K562 treated with DMSO at 1 percent for 12 hours (cell line): ENCODE results near the gene PTMS. TPM values are rescaled to one million over a fixed set of nuclear protein-coding genes. Genes with fewer than 3 reads are reported as not detected.

Experiments used
- total RNA-seq: library from RNA; unstranded; fragments of 300-600 nt; gene quantifications from 2 replicates; pipeline ENCODE4 v1.2.3, GENCODE V29; 2022; ENCODE audit not compliant: insufficient read depth

PTMS gene
- 336 and 424 TPM in 2 replicates for total RNA-seq

DNA sequence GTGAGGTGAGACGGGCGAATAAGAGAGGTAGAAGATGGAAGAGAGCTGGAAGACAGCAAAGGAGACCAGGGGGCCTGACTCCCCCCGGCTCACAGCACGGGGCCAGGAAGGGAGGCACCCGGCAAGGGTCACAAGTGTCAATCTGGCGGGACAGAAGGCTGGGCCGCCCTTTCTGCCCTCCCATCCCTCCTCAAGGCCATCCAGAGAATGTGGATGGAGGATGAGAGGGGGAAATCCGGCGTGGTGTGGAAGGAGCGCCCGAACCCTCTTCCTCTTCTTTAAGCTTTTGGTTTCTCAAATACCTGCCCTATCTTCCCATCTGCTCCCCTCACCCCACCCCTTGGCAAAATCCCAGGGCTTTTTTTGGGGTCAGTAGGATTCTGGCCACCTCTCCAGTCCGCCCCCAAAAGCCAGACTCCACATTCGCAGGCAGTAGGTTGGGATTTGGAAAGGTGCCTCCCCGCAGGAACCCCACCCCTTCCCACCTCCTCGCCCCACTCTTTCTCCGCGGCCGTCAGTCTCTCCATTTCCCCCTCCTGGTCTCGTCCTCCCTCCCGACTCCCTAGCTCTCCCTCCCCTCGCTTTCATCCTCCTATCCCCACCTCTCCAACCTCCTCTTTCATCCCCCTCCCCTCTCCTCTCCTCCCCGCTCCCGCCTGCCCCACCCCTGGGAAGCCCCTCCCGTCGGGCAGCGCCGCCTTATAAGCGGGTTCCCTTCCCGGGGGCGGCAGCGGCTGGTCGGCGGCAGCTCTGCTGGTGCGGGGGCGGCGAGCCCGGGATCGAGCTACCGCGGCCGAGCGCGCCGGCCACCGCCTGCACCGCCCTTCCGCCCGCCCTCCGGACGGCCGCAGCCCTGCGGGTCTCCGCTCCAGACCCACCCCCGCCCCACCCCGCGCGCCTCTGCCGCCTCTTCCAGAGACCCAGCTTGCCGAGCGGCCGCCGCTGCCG, at the start of gene PTMS:
Gene PTMS, plus strand, starts transcription at position 730 of the 948 bp plus-strand sequence. CDS start 343 bp downstream, outside the sequence.

GRCh38 chr12:6723607-6724408, 42.4 kb upstream of the PTMS start, which contains the start of gene COPS7A:
TSS of gene COPS7A (plus strand) at chr12:6724046. CDS start at chr12:6724657, 611 bp downstream.

DNA sequence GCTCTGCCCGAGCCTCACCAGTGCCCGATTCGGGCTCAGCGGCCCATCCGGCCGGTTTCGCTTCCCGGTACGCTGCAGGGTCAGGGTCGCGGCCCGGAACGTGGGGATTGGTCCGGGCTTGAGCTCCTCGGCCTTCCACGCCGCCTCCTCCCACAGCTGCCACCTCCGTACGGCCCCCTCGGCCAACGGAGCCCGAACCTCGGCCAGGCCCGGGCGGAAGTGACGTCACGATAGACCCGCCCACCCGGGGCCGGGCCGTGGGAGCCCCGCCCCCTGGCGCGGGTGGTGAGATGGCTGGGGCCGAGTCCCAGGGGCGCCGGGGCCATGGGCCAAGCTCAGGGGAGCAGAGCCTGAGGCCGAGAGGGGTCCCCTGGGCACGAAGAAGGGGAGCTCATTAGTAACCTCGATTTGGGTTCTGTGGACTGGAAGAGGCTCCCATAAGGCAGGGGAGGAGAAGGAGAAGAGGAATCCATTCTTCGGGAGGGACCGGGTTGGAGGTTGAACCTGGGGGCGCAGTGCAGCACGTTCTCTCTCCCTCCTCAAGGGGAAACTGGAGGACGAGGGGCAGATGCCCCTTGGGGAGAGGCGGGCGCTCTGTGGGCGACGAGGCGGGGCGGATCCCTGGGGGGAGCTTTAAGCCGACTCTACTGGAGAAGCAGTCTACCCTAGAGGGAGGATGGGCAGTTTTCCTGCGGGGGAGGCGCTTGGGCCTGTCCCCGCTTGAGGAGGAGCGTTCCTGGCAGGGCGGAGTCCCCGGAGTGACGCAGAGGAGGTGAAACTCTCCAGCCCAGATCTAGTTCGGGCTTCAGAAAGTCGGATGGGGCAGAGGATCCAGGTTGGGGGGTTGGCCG, 13.0 kb upstream of the PTMS start, which contains the start of gene MLF2:
Gene MLF2, minus strand, starts transcription at position 221 of the 851 bp plus-strand sequence. CDS start 807 bp downstream, outside the sequence.

DNA sequence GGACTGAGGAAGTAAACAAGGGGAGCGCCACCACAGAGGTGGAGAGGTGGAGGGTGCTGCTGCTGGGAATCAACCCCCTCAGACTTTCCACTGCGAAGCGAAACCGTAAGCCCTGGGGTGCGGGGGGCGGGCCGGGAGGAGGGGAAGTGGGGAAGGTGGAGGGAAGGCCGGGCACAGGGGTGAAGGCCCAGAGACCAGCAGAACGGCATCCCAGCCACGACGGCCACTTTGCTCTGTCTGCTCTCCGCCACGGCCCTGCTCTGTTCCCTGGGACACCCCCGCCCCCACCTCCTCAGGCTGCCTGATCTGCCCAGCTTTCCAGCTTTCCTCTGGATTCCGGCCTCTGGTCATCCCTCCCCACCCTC, 6.2 kb downstream of the PTMS start, which contains the start of gene LAG3:
Gene LAG3, plus strand, starts transcription at position 190 of the 365 bp plus-strand sequence. CDS start 333 bp downstream, outside the sequence.

DNA sequence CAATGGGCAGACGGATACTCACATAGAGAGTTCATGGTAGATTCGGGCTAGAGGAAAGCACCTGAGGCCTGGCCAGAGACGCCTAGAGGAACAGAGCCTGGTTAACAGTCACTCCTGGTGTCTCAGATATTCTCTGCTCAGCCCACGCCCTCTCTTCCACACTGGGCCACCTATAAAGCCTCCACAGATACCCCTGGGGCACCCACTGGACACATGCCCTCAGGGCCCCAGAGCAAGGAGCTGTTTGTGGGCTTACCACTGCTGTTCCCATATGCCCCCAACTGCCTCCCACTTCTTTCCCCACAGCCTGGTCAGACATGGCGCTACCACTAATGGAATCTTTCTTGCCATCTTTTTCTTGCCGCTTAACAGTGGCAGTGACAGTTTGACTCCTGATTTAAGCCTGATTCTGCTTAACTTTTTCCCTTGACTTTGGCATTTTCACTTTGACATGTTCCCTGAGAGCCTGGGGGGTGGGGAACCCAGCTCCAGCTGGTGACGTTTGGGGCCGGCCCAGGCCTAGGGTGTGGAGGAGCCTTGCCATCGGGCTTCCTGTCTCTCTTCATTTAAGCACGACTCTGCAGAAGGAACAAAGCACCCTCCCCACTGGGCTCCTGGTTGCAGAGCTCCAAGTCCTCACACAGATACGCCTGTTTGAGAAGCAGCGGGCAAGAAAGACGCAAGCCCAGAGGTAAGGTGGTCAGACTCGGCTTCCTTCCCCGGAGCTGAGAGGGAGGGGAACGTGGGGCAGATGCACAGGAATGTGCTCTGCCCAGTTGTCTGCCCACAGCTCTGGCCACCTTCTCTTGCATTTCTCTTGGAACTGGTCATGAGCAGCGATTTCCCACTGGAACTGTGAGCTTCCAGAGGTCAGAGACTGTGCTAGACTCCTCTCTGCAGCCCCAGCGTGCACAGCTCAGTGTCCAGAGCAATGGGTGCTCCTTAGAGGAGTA, 23.1 kb downstream of the PTMS start, which contains the start of gene CD4:
Gene CD4, plus strand, starts transcription at position 557 of the 953 bp plus-strand sequence. CDS start 10,611 bp downstream, outside the sequence.

Other genes starting within 250 kb of the PTMS start
- gene GAPDH, start 231.8 kb upstream of the PTMS start, total RNA-seq: 2,249 and 2,330 TPM in 2 replicates
- 0.77 TPM in 1 of 2 replicates, not detected in the other for gene IFFO1, start 210.3 kb upstream of the PTMS start, total RNA-seq
- 9.0 and 35.2 TPM in 2 replicates for gene NOP2, start 198.1 kb upstream of the PTMS start, total RNA-seq
- 176 and 289 TPM in 2 replicates for gene CHD4, start 159.0 kb upstream of the PTMS start, total RNA-seq
- 4.9 and 11.5 TPM in 2 replicates for gene LPAR5, start 130.4 kb upstream of the PTMS start, total RNA-seq
- gene ACRBP, start 118.9 kb upstream of the PTMS start, total RNA-seq: 4.4 and 7.7 TPM in 2 replicates
- gene ING4, start 103.2 kb upstream of the PTMS start, total RNA-seq: 22.3 and 34.4 TPM in 2 replicates
- gene ZNF384, start 77.0 kb upstream of the PTMS start, total RNA-seq: 7.5 and 38.1 TPM in 2 replicates
- gene PIANP, start 65.5 kb upstream of the PTMS start, total RNA-seq: not detected in 2 replicates
- gene COPS7A, start 42.3 kb upstream of the PTMS start, total RNA-seq: 21.1 and 32.5 TPM in 2 replicates
- 133 and 149 TPM in 2 replicates for gene MLF2, start 13.2 kb upstream of the PTMS start, total RNA-seq
- gene LAG3, start 6.2 kb downstream of the PTMS start, total RNA-seq: 0.92 and 1.6 TPM in 2 replicates
- 0.70 TPM in 1 of 2 replicates, not detected in the other for gene CD4, start 23.2 kb downstream of the PTMS start, total RNA-seq
- gene GPR162, start 55.5 kb downstream of the PTMS start, total RNA-seq: 2.0 and 3.7 TPM in 2 replicates
- gene P3H3, start 62.0 kb downstream of the PTMS start, total RNA-seq: 17.7 and 18.5 TPM in 2 replicates
- 3.0 and 3.1 TPM in 2 replicates for gene GNB3, start 74.6 kb downstream of the PTMS start, total RNA-seq
- gene CDCA3, start 84.9 kb downstream of the PTMS start, total RNA-seq: 32.5 and 43.7 TPM in 2 replicates
- gene USP5, start 85.8 kb downstream of the PTMS start, total RNA-seq: 45.6 and 61.5 TPM in 2 replicates
- gene TPI1, start 101.2 kb downstream of the PTMS start, total RNA-seq: 410 and 515 TPM in 2 replicates
- 5.4 and 6.6 TPM in 2 replicates for gene SPSB2, start 106.9 kb downstream of the PTMS start, total RNA-seq
- 4.7 and 13.1 TPM in 2 replicates for gene LRRC23, start 138.5 kb downstream of the PTMS start, total RNA-seq
- 29.5 and 40.4 TPM in 2 replicates for gene ENO2, start 148.2 kb downstream of the PTMS start, total RNA-seq
- gene ATN1, start 161.6 kb downstream of the PTMS start, total RNA-seq: 15.3 and 39.8 TPM in 2 replicates
- gene RNU7-1, start 177.5 kb downstream of the PTMS start, total RNA-seq: not detected in 2 replicates
- gene C12orf57, start 177.7 kb downstream of the PTMS start, total RNA-seq: 403 and 716 TPM in 2 replicates
- 8.0 and 8.3 TPM in 2 replicates for gene PTPN6, start 185.0 kb downstream of the PTMS start, total RNA-seq
- 261 and 278 TPM in 2 replicates for gene PHB2, start 204.3 kb downstream of the PTMS start, total RNA-seq
- gene EMG1, start 204.6 kb downstream of the PTMS start, total RNA-seq: 14.9 and 18.5 TPM in 2 replicates